Measurements from ENCODE around the gene BMPER.

- TF ChIP-seq POLR2A (IDR thresholded peaks at IDR 0.05) (no peak), CTCF (IDR thresholded peaks at IDR 0.05) (no peak)
Observed at GRCh38 chr7:33880787-33881186, 24.6 kb upstream of the BMPER start.

All from lower leg skin (tissue), 3 donors.